HepG2 (cell line): Measurements from ENCODE around the gene EPN2. TPM values are rescaled to one million over a fixed set of nuclear protein-coding genes. Genes with fewer than 3 reads are reported as not detected.

Experiments used
- ATAC-seq: fragments of 200-7000 bp; cut with Tn5 transposase; 3 replicates; pipeline ENCODE4 v1.9.1; 2020; ENCODE audit warnings: mild to moderate bottlenecking, moderate library complexity
- BruUV-seq: library from RNA; stranded (reverse); fragments of 400-500 nt; replicated peaks from 2 replicates; lab custom pipeline; 2021; lab: Mats Ljungman, UMichigan
- CTCF ChIA-PET: fragments of 300-600 bp; formaldehyde crosslinking; extraction: SDS; loops from one replicate; lab custom pipeline; 2021; ENCODE audit warnings: low total read pairs, inconsistent platforms, low intra/inter-chr PET ratio; lab: Yijun Ruan, JAX
- POLR2A ChIA-PET: fragments of 350-600 bp; sonication (Branson Sonifier 250); formaldehyde crosslinking; loops from one replicate; lab custom pipeline; 2020; ENCODE audit warnings: antibody characterized with exemption, inconsistent platforms; lab: Yijun Ruan, JAX
- DNase-seq: peaks from one replicate; pipeline ENCODE4 v3.0.0-alpha.2; 2015; ENCODE audit warnings: low spot score
- FAIRE-seq: peaks from 3 replicates; lab custom pipeline; 2011; peaks lifted over from hg19 to GRCh38; lab: Jason Lieb, UNC
- H2AFZ ChIP-seq: one replicate; pipeline ENCODE4 v1.6.1; 2011; ENCODE audit warnings: low read length, inconsistent platforms
- H3K27ac ChIP-seq: fragments of 300-600 bp; 3 replicates; pipeline ENCODE4 v1.8.0; 2011; ENCODE audit warnings: mixed run types, mild to moderate bottlenecking, mixed read lengths, low read length, inconsistent platforms; ENCODE audit not compliant: insufficient read depth; ENCODE audit errors: extremely low read length
- H3K27me3 ChIP-seq, 2 experiments: fragments of 200-600 bp in 1 of 2; 2 replicates in 1 of 2; 3 replicates in 1 of 2; pipeline versions ENCODE4 v1.6.0 to v1.8.0; 2011; ENCODE audit warnings: low read length in 2 of 2, mild to moderate bottlenecking in 2 of 2, moderate library complexity in 2 of 2, inconsistent platforms in 1 of 2; ENCODE audit not compliant: insufficient read depth in 2 of 2, control insufficient read depth in 1 of 2
- H3K36me3 ChIP-seq, 2 experiments: fragments of 200-600 bp in 1 of 2; replicated peaks in 1 of 2; 2 replicates in 1 of 2; 3 replicates in 1 of 2; pipeline versions ENCODE4 v1.5.1 to v1.8.0; 2011; ENCODE audit warnings: low read length in 2 of 2, inconsistent platforms in 1 of 2; ENCODE audit not compliant: insufficient read depth in 2 of 2, control insufficient read depth in 1 of 2
- H3K4me1 ChIP-seq: 2 replicates; pipeline ENCODE4 v1.5.1; 2012; ENCODE audit warnings: low read length, inconsistent platforms; ENCODE audit not compliant: insufficient read depth
- H3K4me2 ChIP-seq: 2 replicates; pipeline ENCODE4 v1.6.0; 2011; ENCODE audit warnings: low read depth, low read length, inconsistent platforms
- H3K4me3 ChIP-seq, 3 experiments: fragments of 200-600 bp in 1 of 3; sonication (generic), shearing (Covaris generic) in 1 of 3; replicated peaks in 1 of 3; 2 replicates each; pipeline ENCODE4 v1.5.1; 2011 to 2016; ENCODE audit warnings: low read length in 3 of 3, inconsistent platforms in 2 of 3, low read depth in 2 of 3, mild to moderate bottlenecking in 2 of 3, control low read depth in 1 of 3, mixed read lengths in 1 of 3; ENCODE audit not compliant: insufficient read depth in 1 of 3
- H3K79me2 ChIP-seq: one replicate; pipeline ENCODE4 v1.6.1; 2011; ENCODE audit warnings: low read length, inconsistent platforms; ENCODE audit not compliant: insufficient read depth
- H3K9ac ChIP-seq: 2 replicates; pipeline ENCODE4 v1.6.0; 2011; ENCODE audit warnings: mild to moderate bottlenecking, low read depth, low read length, inconsistent platforms; ENCODE audit not compliant: insufficient read depth
- H3K9me3 ChIP-seq: 2 replicates; pipeline ENCODE4 v1.5.1; 2012; ENCODE audit warnings: mild to moderate bottlenecking, low read length
- H4K20me1 ChIP-seq: 2 replicates; pipeline ENCODE4 v1.6.0; 2011; ENCODE audit warnings: inconsistent platforms, mild to moderate bottlenecking, low read length, moderate library complexity; ENCODE audit not compliant: insufficient read depth
- FIP1L1 ChIP-seq: fragments of 200-400 bp; formaldehyde crosslinking; IDR thresholded peaks from 2 replicates; pipeline ENCODE4 v1.6.1; 2018; ENCODE audit warnings: low read depth, mild to moderate bottlenecking, low read length, moderate library complexity, borderline replicate concordance; ENCODE audit not compliant: insufficient read depth
- NCOR1 ChIP-seq: fragments of 200-600 bp; sonication (generic); IDR thresholded peaks from 2 replicates; pipeline ENCODE4 v1.7.0; 2017; ENCODE audit warnings: antibody characterized with exemption, low read length, borderline replicate concordance
- NFKBIZ ChIP-seq: IDR thresholded peaks from 2 replicates; pipeline ENCODE4 v1.6.1; 2018; ENCODE audit warnings: missing genetic modification reagents, missing compliant biosample characterization
- SALL1 ChIP-seq: sonication (generic); formaldehyde crosslinking; IDR thresholded peaks from 2 replicates; pipeline ENCODE4 v1.8.0; 2022; ENCODE audit warnings: mild to moderate bottlenecking, missing genetic modification reagents
- SNAI1 ChIP-seq: sonication (generic); formaldehyde crosslinking; IDR thresholded peaks from 2 replicates; pipeline ENCODE4 v1.5.0; 2020; ENCODE audit warnings: mild to moderate bottlenecking, missing genetic modification reagents, borderline replicate concordance
- YEATS2 ChIP-seq: sonication (generic); formaldehyde crosslinking; IDR thresholded peaks from 2 replicates; pipeline ENCODE4 v1.4.0; 2020; ENCODE audit warnings: missing genetic modification reagents, borderline replicate concordance
- ZBTB21 ChIP-seq: sonication (generic); formaldehyde crosslinking; IDR thresholded peaks from 2 replicates; pipeline ENCODE4 v1.4.0; 2020; ENCODE audit warnings: missing genetic modification reagents
- ZFYVE20 ChIP-seq: sonication (generic); formaldehyde crosslinking; IDR thresholded peaks from 2 replicates; pipeline ENCODE4 v1.8.0; 2023; ENCODE audit warnings: low read depth, mild to moderate bottlenecking, moderate library complexity, missing genetic modification reagents, borderline replicate concordance
- ZNF501 ChIP-seq: sonication (generic); formaldehyde crosslinking; IDR thresholded peaks from 2 replicates; pipeline ENCODE4 v1.5.1; 2020; ENCODE audit warnings: mild to moderate bottlenecking, moderate library complexity, missing genetic modification reagents
- ZNF614 ChIP-seq: IDR thresholded peaks from 2 replicates; pipeline ENCODE4 v1.6.1; 2018; ENCODE audit warnings: missing biosample characterization, missing genetic modification reagents, inconsistent platforms, borderline replicate concordance
- ZNF678 ChIP-seq: sonication (generic); formaldehyde crosslinking; IDR thresholded peaks from 2 replicates; pipeline ENCODE4 v1.4.0; 2020; ENCODE audit warnings: mild to moderate bottlenecking, missing genetic modification reagents
- in situ Hi-C: cut with HindIII; loops from 2 replicates; pipeline ENCODE4 v1.10.0; 2017; ENCODE audit warnings: low pct_unique_long_range_greater_than_20kb; ENCODE audit not compliant: extremely low pct_ligation_motif_present
- intact Hi-C: fragments of 100-400 bp; cut with micrococcal nuclease; formaldehyde crosslinking; loops from one replicate; pipeline ENCODE4 v1.10.0; 2022; ENCODE audit not compliant: unreplicated experiment
- polyA plus RNA-seq, 8 experiments: library from polyadenylated mRNA; depleted of rRNA in 3 of 8; stranded (reverse) in 7 of 8; unstranded in 1 of 8; fragments of >200 nt; fragmentation: Illumina TruSeq in 4 of 8; extraction: Trizol in 4 of 8; gene quantifications; 2 replicates each; pipeline versions ENCODE4 v1.2.1 to v1.2.3, GENCODE V29; 2011 to 2016; ENCODE audit warnings: low read depth in 4 of 8, missing spikeins in 1 of 8, mixed read lengths in 1 of 8; ENCODE audit not compliant: insufficient read depth in 1 of 8
- total RNA-seq, 5 experiments: library from RNA; depleted of rRNA; stranded (reverse); fragments of >200 nt; fragmentation: Illumina TruSeq; extraction: Trizol; gene quantifications; 2 replicates each; pipeline ENCODE4 v1.2.3, GENCODE V29; 2016; ENCODE audit warnings: low read depth in 1 of 5
- TF ChIP-seq, protein P1 (sequence below): sonication (generic); formaldehyde crosslinking; IDR thresholded peaks from 2 replicates; pipeline ENCODE4 v1.5.0; 2020; ENCODE audit warnings: mild to moderate bottlenecking, missing genetic modification reagents
- TF ChIP-seq, protein P2 (sequence below): sonication (generic); formaldehyde crosslinking; IDR thresholded peaks from 2 replicates; pipeline ENCODE4 v1.8.0; 2022; ENCODE audit warnings: mild to moderate bottlenecking, missing genetic modification reagents, moderate library complexity
- TF ChIP-seq, protein P3 (sequence below): sonication (generic); formaldehyde crosslinking; IDR thresholded peaks from 2 replicates; pipeline ENCODE4 v1.5.1; 2020; ENCODE audit warnings: missing genetic modification reagents, mild to moderate bottlenecking, borderline replicate concordance
- TF ChIP-seq, protein P4 (sequence below): sonication (generic); formaldehyde crosslinking; IDR thresholded peaks from 2 replicates; pipeline ENCODE4 v1.8.1; 2023; ENCODE audit warnings: mild to moderate bottlenecking, inconsistent platforms, moderate library complexity, missing genetic modification reagents, borderline replicate concordance
- TF ChIP-seq, protein P5 (sequence below): sonication (generic); formaldehyde crosslinking; IDR thresholded peaks from 2 replicates; pipeline ENCODE4 v1.4.0; 2020; ENCODE audit warnings: missing genetic modification reagents, borderline replicate concordance

EPN2 gene
- total and polyA plus RNA-seq, 2 of the 13 experiments (the other 11 are each of a cell fraction or from before 2014, with no cell fraction given): 7.8 to 19.2 TPM

DNA sequence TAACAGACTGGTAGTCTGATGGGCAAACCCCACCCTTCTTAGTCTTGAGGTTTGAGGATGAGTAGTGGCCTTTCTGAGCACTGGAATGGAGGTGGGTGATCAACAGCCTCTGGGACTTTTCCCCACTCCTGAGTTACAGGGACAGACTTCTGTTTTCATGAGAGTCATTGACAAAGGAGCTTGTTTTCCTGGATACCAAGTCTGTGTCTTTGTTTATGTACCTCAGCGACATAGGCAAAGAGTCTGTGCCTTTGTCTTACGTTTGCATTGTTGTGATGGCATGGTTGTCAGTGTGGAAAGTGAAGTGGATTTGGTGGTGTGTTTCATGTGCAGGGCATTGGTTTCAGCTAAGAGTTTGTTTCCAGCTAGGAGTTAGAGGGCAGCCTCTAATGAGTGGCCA is 17.5 kb downstream of the EPN2 start (continued):
- TF ChIP-seq, protein P1, sequence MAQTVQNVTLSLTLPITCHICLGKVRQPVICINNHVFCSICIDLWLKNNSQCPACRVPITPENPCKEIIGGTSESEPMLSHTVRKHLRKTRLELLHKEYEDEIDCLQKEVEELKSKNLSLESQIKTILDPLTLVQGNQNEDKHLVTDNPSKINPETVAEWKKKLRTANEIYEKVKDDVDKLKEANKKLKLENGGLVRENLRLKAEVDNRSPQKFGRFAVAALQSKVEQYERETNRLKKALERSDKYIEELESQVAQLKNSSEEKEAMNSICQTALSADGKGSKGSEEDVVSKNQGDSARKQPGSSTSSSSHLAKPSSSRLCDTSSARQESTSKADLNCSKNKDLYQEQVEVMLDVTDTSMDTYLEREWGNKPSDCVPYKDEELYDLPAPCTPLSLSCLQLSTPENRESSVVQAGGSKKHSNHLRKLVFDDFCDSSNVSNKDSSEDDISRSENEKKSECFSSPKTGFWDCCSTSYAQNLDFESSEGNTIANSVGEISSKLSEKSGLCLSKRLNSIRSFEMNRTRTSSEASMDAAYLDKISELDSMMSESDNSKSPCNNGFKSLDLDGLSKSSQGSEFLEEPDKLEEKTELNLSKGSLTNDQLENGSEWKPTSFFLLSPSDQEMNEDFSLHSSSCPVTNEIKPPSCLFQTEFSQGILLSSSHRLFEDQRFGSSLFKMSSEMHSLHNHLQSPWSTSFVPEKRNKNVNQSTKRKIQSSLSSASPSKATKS (CRISPR knock-in tag): no peak
- TF ChIP-seq, protein P2, sequence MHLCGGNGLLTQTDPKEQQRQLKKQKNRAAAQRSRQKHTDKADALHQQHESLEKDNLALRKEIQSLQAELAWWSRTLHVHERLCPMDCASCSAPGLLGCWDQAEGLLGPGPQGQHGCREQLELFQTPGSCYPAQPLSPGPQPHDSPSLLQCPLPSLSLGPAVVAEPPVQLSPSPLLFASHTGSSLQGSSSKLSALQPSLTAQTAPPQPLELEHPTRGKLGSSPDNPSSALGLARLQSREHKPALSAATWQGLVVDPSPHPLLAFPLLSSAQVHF: no peak
- TF ChIP-seq ZNF614 (CRISPR knock-in tag) (no peak), ZBTB21 (CRISPR knock-in tag) (no peak)

DNA sequence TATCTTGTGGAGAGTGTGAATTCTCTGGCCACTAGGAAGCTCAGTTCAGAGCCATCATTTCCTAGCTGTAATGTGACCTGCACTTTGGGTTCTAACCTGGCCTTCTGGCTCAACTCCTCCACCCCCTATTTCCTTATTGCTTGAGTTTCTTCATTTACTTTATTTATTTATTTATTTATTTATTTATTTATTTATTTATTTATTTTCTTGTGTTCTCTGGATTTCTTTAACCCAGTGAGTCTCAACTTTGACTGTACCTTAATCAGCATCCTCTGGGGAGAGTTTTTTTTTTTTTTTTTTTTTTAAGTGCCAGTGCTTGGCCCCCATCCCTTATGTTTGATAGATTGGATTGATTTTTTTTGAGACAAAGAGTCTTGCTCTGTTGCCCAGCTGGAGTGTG is 18.1 kb downstream of the EPN2 start:
- POLR2A ChIA-PET: no interaction called here
- H3K9ac ChIP-seq: no peak overlapping the region
- in situ Hi-C loops (no loop called here), intact Hi-C loops (no loop called here)
- FAIRE-seq: no peak
- peaks cover 12% of the 10 kb centered on the region for H4K20me1 ChIP-seq
- H2AFZ ChIP-seq: no peak overlapping the region
- ATAC-seq: no peak
- no peaks in the 10 kb centered on the region for H3K27me3 ChIP-seq
- no TSS peak for BruUV-seq
- CTCF ChIA-PET: no interaction called here
- peaks cover 18% of the 10 kb centered on the region for H3K79me2 ChIP-seq
- H3K9me3 ChIP-seq: no peaks in the 10 kb centered on the region
- H3K4me2 ChIP-seq: no peak overlapping the region
- H3K4me3 ChIP-seq: no peak overlapping the region
- no peak for DNase-seq
- no peak overlapping the region for H3K27ac ChIP-seq
- no peaks in the 10 kb centered on the region for H3K4me1 ChIP-seq
- H3K36me3 ChIP-seq: no peaks in the 10 kb centered on the region; a peak in 1 of 5 replicates
- TF ChIP-seq ZNF501 (CRISPR knock-in tag): no peak
- no peak for TF ChIP-seq SALL1 (CRISPR knock-in tag)
- TF ChIP-seq, protein P3, sequence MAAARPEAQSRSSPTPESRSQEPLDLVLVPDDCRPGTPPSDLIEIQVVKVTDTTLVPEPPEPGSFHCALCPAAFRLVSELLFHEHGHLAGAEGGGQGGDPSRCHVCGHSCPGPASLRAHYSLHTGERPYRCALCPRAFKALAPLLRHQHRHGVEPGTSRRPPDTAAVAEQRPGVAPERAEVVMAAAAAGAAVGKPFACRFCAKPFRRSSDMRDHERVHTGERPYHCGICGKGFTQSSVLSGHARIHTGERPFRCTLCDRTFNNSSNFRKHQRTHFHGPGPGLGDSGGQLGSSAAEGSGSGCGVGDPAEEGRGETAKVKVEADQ (CRISPR knock-in tag): no peak
- TF ChIP-seq ZFYVE20 (CRISPR knock-in tag): no peak
- TF ChIP-seq NCOR1: no peak
- no peak for TF ChIP-seq NFKBIZ
- TF ChIP-seq, protein P4, sequence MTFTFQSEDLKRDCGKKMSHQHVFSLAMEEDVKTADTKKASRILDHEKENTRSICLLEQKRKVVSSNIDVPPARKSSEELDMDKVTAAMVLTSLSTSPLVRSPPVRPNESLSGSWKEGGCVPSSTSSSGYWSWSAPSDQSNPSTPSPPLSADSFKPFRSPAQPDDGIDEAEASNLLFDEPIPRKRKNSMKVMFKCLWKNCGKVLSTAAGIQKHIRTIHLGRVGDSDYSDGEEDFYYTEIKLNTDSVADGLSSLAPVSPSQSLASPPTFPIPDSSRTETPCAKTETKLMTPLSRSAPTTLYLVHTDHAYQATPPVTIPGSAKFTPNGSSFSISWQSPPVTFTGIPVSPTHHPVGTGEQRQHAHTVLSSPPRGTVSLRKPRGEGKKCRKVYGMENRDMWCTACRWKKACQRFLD (CRISPR knock-in tag): no peak
- no peak for TF ChIP-seq FIP1L1
- TF ChIP-seq SNAI1 (CRISPR knock-in tag): no peak
- TF ChIP-seq YEATS2 (CRISPR knock-in tag): no peak
- TF ChIP-seq, protein P5, sequence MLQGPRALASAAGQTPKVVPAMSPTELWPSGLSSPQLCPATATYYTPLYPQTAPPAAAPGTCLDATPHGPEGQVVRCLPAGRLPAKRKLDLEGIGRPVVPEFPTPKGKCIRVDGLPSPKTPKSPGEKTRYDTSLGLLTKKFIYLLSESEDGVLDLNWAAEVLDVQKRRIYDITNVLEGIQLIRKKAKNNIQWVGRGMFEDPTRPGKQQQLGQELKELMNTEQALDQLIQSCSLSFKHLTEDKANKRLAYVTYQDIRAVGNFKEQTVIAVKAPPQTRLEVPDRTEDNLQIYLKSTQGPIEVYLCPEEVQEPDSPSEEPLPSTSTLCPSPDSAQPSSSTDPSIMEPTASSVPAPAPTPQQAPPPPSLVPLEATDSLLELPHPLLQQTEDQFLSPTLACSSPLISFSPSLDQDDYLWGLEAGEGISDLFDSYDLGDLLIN: no peak
- TF ChIP-seq ZNF678: no peak
